SK-N-SH treated with all-trans-retinoic acid at 6 μM for 48 hours (cell line): ENCODE measurements around the gene PPP1R7.

ENCODE experiments used
- ATAC-seq: fragments of 200-7000 bp; cut with Tn5 transposase; 3 replicates; pipeline ENCODE4 v1.9.1; 2020; ENCODE audit warnings: mild to moderate bottlenecking, moderate library complexity
- ARNTL ChIP-seq: fragments of 450-650 bp; formaldehyde crosslinking; IDR thresholded peaks from 2 replicates; pipeline ENCODE4 v1.5.0; 2020; ENCODE audit warnings: low read depth, mild to moderate bottlenecking, moderate library complexity, borderline replicate concordance
- BACH2 ChIP-seq: fragments of 250-450 bp; sonication (Bioruptor Pico); IDR thresholded peaks from 2 replicates; pipeline ENCODE4 v1.9.0; 2021; ENCODE audit warnings: mild to moderate bottlenecking, borderline replicate concordance
- CSDC2 ChIP-seq: fragments of 250-450 bp; sonication (Bioruptor Pico); IDR thresholded peaks from 2 replicates; pipeline ENCODE4 v1.5.0; 2020; ENCODE audit warnings: mild to moderate bottlenecking, moderate library complexity
- CSRNP3 ChIP-seq: fragments of 250-450 bp; sonication (Bioruptor Pico); IDR thresholded peaks from 2 replicates; pipeline ENCODE4 v1.5.1; 2021; ENCODE audit warnings: mild to moderate bottlenecking, moderate library complexity
- ESRRG ChIP-seq: fragments of 250-450 bp; sonication (Bioruptor Pico); IDR thresholded peaks from 2 replicates; pipeline ENCODE4 v1.6.1; 2021; ENCODE audit warnings: mild to moderate bottlenecking
- GLIS3 ChIP-seq: fragments of 250-450 bp; sonication (Bioruptor Pico); IDR thresholded peaks from 2 replicates; pipeline ENCODE4 v1.5.0; 2020; ENCODE audit warnings: mild to moderate bottlenecking, moderate library complexity
- ISL1 ChIP-seq: fragments of 250-450 bp; sonication (Bioruptor Pico); IDR thresholded peaks from 2 replicates; pipeline ENCODE4 v2.1.2; 2022; ENCODE audit warnings: mild to moderate bottlenecking, moderate library complexity
- OSR1 ChIP-seq: fragments of 250-450 bp; sonication (Bioruptor Pico); IDR thresholded peaks from 2 replicates; pipeline ENCODE4 v1.8.0; 2022; ENCODE audit warnings: moderate library complexity, mild to moderate bottlenecking, inconsistent platforms
- PPARA ChIP-seq: fragments of 250-450 bp; sonication (Bioruptor Pico); IDR thresholded peaks from 2 replicates; pipeline ENCODE4 v1.5.0; 2020; ENCODE audit warnings: mild to moderate bottlenecking, borderline replicate concordance
- RARB ChIP-seq: fragments of 250-450 bp; sonication (Bioruptor Pico); IDR thresholded peaks from 2 replicates; pipeline ENCODE4 v1.8.0; 2021; ENCODE audit warnings: mild to moderate bottlenecking, moderate library complexity
- SNAI2 ChIP-seq: fragments of 250-450 bp; sonication (Bioruptor Pico); IDR thresholded peaks from 2 replicates; pipeline ENCODE4 v1.5.0; 2020; ENCODE audit warnings: mild to moderate bottlenecking, moderate library complexity
- TOX ChIP-seq: fragments of 250-450 bp; sonication (Bioruptor Pico); IDR thresholded peaks from 2 replicates; pipeline ENCODE4 v1.8.0; 2021; ENCODE audit warnings: mild to moderate bottlenecking, moderate library complexity, borderline replicate concordance
- ZC3H10 ChIP-seq: fragments of 250-450 bp; sonication (Bioruptor Pico); IDR thresholded peaks from 2 replicates; pipeline ENCODE4 v1.5.1; 2021; ENCODE audit warnings: mild to moderate bottlenecking, moderate library complexity
- ZFP3 ChIP-seq: fragments of 250-450 bp; sonication (Bioruptor Pico); IDR thresholded peaks from 2 replicates; pipeline ENCODE4 v1.5.0; 2020; ENCODE audit warnings: mild to moderate bottlenecking, moderate library complexity
- ZFP30 ChIP-seq: fragments of 450-650 bp; formaldehyde crosslinking; IDR thresholded peaks from 2 replicates; pipeline ENCODE4 v1.5.0; 2022; ENCODE audit warnings: mild to moderate bottlenecking, moderate library complexity
- ZNF565 ChIP-seq: fragments of 450-650 bp; formaldehyde crosslinking; conservative IDR thresholded peaks from 2 replicates; pipeline ENCODE4 v1.5.0; 2020; ENCODE audit warnings: low read depth, mild to moderate bottlenecking, moderate library complexity
- ZNF8 ChIP-seq: fragments of 450-650 bp; formaldehyde crosslinking; IDR thresholded peaks from 2 replicates; pipeline ENCODE4 v1.5.0; 2020; ENCODE audit warnings: mild to moderate bottlenecking, moderate library complexity
- TF ChIP-seq, protein P1 (sequence below): fragments of 250-450 bp; sonication (Bioruptor Pico); IDR thresholded peaks from 2 replicates; pipeline ENCODE4 v1.8.0; 2021; ENCODE audit warnings: low read depth, mild to moderate bottlenecking, moderate library complexity, borderline replicate concordance

Gene PPP1R7

DNA sequence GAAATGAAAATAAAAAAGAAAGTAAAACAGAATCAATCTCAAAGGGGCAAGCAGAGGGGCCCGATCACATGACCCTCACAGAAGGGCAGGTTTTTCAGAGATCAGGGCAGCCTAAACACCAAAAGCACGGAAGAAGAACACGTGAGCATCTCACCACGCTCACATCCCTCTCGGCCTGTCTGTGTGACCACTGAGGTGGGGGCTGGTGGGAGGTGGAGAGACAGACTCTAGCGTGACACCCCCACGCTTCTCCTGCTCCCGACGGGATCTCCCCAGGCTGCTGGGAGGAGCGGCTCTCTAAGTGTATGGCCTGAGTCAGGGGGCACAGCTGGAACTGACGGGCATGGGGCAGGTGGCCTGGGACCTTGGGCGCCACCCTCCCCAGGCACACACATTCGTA lies 24.6 kb upstream of the PPP1R7 start (continued):
- TF ChIP-seq, protein P1, sequence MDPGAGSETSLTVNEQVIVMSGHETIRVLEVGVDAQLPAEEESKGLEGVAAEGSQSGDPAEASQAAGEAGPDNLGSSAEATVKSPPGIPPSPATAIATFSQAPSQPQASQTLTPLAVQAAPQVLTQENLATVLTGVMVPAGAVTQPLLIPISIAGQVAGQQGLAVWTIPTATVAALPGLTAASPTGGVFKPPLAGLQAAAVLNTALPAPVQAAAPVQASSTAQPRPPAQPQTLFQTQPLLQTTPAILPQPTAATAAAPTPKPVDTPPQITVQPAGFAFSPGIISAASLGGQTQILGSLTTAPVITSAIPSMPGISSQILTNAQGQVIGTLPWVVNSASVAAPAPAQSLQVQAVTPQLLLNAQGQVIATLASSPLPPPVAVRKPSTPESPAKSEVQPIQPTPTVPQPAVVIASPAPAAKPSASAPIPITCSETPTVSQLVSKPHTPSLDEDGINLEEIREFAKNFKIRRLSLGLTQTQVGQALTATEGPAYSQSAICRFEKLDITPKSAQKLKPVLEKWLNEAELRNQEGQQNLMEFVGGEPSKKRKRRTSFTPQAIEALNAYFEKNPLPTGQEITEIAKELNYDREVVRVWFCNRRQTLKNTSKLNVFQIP (CRISPR knock-in tag) = no peak
- TF ChIP-seq ZFP3 (CRISPR knock-in tag) (no peak), SNAI2 (CRISPR knock-in tag) (no peak), ZNF565 (no peak)

DNA sequence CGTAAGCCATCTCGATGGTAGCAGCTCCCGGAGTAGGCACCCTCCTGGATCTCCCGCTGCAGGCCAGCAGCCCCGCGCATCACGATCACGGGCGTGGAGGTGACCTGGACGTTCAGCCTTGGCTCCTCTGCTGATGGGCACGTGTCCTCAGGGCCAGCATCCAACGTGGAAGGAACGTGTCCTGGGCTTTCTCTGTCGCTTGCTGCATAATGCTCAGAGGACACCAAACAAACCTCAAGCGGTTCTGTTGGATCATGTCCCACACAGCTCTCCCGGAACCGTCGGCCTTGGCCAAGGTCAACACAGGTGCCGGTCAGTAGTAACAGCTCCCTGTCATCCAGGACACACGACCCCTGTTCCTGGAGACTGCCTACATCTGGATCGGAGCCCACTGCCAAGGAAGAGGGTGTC lies 24.1 kb upstream of the PPP1R7 start:
- TF ChIP-seq ARNTL (CRISPR knock-in tag) = no peak
- TF ChIP-seq CSRNP3 (CRISPR knock-in tag) = no peak
- TF ChIP-seq TOX (CRISPR knock-in tag) = no peak
- TF ChIP-seq CSDC2 (CRISPR knock-in tag) = no peak
- no peak for TF ChIP-seq ZFP30 (CRISPR knock-in tag)
- TF ChIP-seq, protein P1 (CRISPR knock-in tag) = no peak
- no peak for TF ChIP-seq SNAI2 (CRISPR knock-in tag)
- no peak for TF ChIP-seq OSR1 (CRISPR knock-in tag)
- no peak for TF ChIP-seq GLIS3
- TF ChIP-seq ZNF8 (CRISPR knock-in tag) = no peak
- ATAC-seq = no peak

- no peak for TF ChIP-seq ZC3H10 (CRISPR knock-in tag)
- TF ChIP-seq RARB (CRISPR knock-in tag) = no peak
- TF ChIP-seq, protein P1 (CRISPR knock-in tag) = no peak
- TF ChIP-seq ZFP30 (CRISPR knock-in tag) = no peak
- TF ChIP-seq ESRRG (CRISPR knock-in tag) = no peak
- no peak for ATAC-seq
Measured at GRCh38 chr2:241126771-241127202, 23.5 kb upstream of the PPP1R7 start.

DNA sequence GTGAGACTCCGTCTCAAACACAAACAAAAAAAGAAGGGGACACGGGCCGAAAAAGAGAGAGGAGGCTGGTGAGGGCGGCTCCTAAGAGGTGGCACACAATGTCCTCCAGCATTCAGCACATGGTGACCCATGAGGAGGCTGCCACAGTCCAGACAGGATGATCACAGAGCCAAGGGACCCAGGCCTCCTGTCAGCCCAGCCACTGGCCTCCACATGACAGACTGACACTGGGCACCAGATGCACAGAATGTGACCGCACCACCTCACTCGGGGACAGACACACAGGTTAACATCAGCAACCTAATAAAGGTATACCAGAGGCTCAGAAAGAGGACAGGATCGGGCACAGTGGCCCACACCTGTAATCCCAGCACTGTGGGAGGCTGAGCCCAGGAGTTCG lies 22.0 kb upstream of the PPP1R7 start:
- TF ChIP-seq ZNF565 (no peak), GLIS3 (no peak), ARNTL (CRISPR knock-in tag) (no peak), ZNF8 (CRISPR knock-in tag) (no peak), ISL1 (CRISPR knock-in tag) (no peak), RARB (CRISPR knock-in tag) (no peak), OSR1 (CRISPR knock-in tag) (no peak), ZFP3 (CRISPR knock-in tag) (no peak), ESRRG (CRISPR knock-in tag) (no peak), ZFP30 (CRISPR knock-in tag) (no peak), PPARA (CRISPR knock-in tag) (no peak), BACH2 (CRISPR knock-in tag) (no peak), SNAI2 (CRISPR knock-in tag) (no peak)
- TF ChIP-seq, protein P1 (CRISPR knock-in tag) = no peak
- TF ChIP-seq, all 23 proteins: peak for 0
- no peak for ATAC-seq
